ENCODE measurements around the gene ABHD17B.

ABHD17B gene

DNA sequence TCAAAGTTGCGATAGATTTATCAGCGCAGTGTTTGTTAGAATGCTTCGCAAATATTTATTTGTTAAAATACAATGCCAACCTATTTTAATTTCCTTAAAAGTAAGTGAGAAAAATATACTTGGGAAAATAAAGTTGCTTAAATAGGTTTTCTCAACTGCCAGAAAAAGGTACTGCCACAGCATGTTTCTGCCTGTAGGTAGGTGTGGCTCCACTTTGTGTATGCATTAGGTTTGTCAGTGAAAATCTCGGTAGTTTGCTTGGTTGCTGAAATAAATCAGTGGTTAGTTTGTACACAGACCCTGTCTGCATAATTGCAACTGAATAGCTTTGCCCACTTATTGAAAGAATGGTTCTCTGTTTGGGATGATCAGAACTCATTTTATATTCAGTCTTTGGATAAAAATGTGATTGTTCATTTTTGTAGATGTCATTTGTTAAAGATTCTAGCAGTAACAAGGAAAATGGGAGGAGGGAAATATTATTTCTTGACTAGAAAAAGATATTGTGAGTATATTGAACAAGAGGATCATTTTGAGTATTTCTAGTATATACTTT is 26.2 kb upstream of the ABHD17B start:
- no peak for TF ChIP-seq CTCF (IDR thresholded peaks at IDR 0.05)
- no peak for TF ChIP-seq ZFX (IDR thresholded peaks at IDR 0.05; ENCODE audit: borderline replicate concordance)
- H3K27ac ChIP-seq, result no peak overlapping the region

DNA sequence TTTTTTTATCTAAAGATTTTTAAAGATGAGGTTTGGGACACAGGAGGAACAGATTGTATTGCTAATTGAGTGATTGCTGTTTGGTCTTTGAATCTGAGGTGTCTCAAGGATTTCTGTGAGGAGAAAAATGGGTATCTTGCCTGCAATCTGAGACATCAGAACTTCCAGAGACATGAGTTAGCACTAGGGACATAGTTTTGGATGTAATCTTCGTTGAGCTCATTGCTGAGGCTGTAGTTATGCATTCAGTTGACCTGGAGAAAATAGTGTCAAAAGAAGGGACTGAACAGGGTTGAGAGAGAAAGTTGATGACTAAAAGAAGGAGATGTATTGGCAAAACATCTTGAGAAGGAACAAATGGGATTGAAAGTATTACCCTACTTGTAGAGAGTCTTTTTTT is 25.1 kb upstream of the ABHD17B start:
- TF ChIP-seq ZFX (IDR thresholded peaks at IDR 0.05; ENCODE audit: borderline replicate concordance) (no peak), CTCF (IDR thresholded peaks at IDR 0.05) (no peak)
- H3K27ac ChIP-seq, result no peak overlapping the region

- TF ChIP-seq CTCF (IDR thresholded peaks at IDR 0.05) (no peak), ZFX (IDR thresholded peaks at IDR 0.05; ENCODE audit: borderline replicate concordance) (no peak)
- H3K27ac ChIP-seq, result no peak overlapping the region
These were observed 20.2 kb upstream of the ABHD17B start for GRCh38 chr9:71931166-71931565.

- no peak for TF ChIP-seq CTCF (IDR thresholded peaks at IDR 0.05)
- no peak for TF ChIP-seq ZFX (IDR thresholded peaks at IDR 0.05; ENCODE audit: borderline replicate concordance)
- no peak overlapping the region for H3K27ac ChIP-seq
These were observed 18.9 kb upstream of the ABHD17B start for GRCh38 chr9:71929791-71930440.

GRCh38 chr9:71929223-71929622 is 18.2 kb upstream of the ABHD17B start:
- peak overlapping the region; percentile 19; the same call in 1 of the 2 replicates for H3K27ac ChIP-seq
- no peak for TF ChIP-seq ZFX (IDR thresholded peaks at IDR 0.05; ENCODE audit: borderline replicate concordance)
- no peak for TF ChIP-seq CTCF (IDR thresholded peaks at IDR 0.05)

DNA sequence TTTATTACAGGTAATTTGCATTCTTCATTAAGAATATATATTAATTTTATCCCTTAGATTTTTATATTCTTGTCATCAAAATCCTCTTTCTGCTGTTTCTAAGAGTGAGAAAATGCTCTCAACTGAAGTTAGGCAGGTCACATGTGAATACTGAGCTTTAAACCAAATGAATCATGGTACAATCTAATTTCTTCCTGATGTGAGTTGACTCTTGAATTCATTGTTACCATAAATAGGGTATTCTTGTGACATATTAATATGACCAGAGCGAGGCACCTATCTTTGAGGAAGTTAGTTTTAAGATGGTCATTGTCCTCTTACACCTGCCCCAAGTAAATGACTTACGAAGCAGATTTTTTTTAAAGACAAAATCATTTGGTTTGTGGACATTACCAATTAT is 17.8 kb upstream of the ABHD17B start:
- H3K27ac ChIP-seq, result peak overlapping the region; percentile 19; the same call in 1 of the 2 replicates
- TF ChIP-seq ZFX (IDR thresholded peaks at IDR 0.05; ENCODE audit: borderline replicate concordance) (no peak), CTCF (IDR thresholded peaks at IDR 0.05) (no peak)

GRCh38 chr9:71928376-71928775 is 17.4 kb upstream of the ABHD17B start:
- no peak for TF ChIP-seq ZFX (IDR thresholded peaks at IDR 0.05; ENCODE audit: borderline replicate concordance)
- no peak for TF ChIP-seq CTCF (IDR thresholded peaks at IDR 0.05)
- H3K27ac ChIP-seq, result peak overlapping the region; percentile 19; the same call in 1 of the 2 replicates

Data from 22Rv1 (cell line).